ENCODE measurements around the gene ATRNL1.

The ATRNL1 gene

DNA sequence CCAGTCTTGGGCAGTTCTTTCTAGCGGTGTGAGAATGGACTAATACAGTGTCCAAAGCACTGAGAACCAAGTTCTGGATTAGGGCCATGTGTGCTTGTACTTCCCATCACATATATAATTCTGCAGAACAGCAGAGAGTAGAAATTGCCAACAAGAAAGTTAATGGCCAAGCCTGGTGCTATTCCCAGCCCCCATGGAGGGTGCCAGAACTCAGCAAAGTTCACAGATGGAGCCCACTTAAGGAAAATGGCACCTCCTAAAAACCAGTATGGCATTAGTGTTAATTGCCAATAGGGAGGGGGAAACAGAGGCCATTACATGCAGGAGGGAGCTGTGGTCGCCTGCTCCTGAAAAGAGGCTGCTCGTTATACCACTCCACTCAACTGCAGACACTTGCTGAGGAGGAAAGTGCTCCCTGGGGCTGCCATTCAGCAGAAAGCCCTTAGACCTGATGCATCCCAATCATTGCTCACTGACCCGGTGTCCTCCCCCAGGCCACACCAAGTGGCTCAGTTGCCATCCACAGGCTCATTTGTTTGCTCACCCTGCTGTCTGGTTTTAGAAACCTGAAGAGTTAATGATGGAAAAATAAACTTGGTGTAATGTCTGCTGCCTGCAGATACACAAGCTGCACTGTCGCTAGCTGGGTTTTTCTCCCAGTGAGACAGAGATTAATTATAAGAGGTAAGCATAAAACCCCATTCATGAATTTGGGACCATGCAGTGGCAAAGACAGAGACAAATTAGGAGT, 899.2 kb downstream of the ATRNL1 start:
- ChIA-PET POLR2A (ENCODE audit: low non-redundant PET) (no interaction called here), CTCF (interaction anchor here (0.6 kb wide), 1 partner anchor 543 kb away, joined by 4 read pairs; no protein-coding TSS in a partner anchor)
- DNase-seq (ENCODE audit: low spot score): no peak
- H3K27ac ChIP-seq: no peak overlapping the region
- TF ChIP-seq, protein P1, sequence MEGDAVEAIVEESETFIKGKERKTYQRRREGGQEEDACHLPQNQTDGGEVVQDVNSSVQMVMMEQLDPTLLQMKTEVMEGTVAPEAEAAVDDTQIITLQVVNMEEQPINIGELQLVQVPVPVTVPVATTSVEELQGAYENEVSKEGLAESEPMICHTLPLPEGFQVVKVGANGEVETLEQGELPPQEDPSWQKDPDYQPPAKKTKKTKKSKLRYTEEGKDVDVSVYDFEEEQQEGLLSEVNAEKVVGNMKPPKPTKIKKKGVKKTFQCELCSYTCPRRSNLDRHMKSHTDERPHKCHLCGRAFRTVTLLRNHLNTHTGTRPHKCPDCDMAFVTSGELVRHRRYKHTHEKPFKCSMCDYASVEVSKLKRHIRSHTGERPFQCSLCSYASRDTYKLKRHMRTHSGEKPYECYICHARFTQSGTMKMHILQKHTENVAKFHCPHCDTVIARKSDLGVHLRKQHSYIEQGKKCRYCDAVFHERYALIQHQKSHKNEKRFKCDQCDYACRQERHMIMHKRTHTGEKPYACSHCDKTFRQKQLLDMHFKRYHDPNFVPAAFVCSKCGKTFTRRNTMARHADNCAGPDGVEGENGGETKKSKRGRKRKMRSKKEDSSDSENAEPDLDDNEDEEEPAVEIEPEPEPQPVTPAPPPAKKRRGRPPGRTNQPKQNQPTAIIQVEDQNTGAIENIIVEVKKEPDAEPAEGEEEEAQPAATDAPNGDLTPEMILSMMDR (conservative IDR thresholded peaks at IDR 0.05; ENCODE audit: low read depth): no peak

DNA sequence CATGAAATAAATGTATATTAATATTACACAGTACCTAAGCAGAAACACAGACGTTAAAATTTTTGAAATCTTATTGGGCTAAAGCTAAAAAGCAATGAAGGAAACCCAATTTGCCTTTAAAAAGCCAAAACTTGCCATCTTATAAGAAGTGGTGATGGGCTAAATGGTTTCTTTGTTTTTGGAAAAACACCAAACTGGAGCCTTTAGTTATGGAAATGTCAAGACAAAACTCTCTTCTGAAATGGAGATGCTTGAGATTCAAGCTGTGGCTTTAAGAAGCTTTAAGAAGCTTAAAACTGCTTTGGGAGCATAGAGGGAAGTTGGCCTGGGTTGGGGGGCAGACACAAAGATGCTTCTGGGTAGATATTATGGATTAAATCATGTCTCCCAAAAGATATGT, 902.9 kb downstream of the ATRNL1 start:
- DNase-seq (ENCODE audit: low spot score): no peak
- POLR2A ChIA-PET (ENCODE audit: low non-redundant PET): no interaction called here
- no peak overlapping the region for H3K27ac ChIP-seq
- TF ChIP-seq, protein P1 (conservative IDR thresholded peaks at IDR 0.05; ENCODE audit: low read depth): no peak
- CTCF ChIA-PET: no interaction called here

DNA sequence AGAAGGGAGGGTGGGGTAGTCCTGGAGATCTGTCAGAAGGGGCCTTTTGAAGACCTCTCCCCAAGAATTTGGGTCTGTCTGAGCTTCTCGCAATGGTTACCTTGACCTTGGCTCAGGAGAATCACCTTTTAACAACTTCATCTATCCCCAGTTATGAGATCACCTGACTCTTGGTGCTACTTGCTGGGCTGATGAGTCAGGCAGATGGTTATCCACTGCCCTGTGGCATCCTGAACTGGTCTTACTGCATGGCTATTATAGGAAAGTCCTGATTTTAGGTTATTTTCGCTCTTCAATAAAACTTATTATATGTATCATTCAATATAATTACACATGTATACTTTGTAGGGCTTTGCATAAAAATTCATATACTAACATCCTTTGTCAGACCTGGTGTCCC, 905.1 kb downstream of the ATRNL1 start:
- TF ChIP-seq, protein P1 (conservative IDR thresholded peaks at IDR 0.05; ENCODE audit: low read depth): no peak
- ChIA-PET POLR2A (ENCODE audit: low non-redundant PET) (no interaction called here), CTCF (no interaction called here)
- DNase-seq (ENCODE audit: low spot score): no peak
- no peak overlapping the region for H3K27ac ChIP-seq

Data from RWPE1 (cell line).